Measurements from ENCODE around the gene FILIP1L. TPM values are rescaled to one million over a fixed set of nuclear protein-coding genes. Genes with fewer than 3 reads are reported as not detected.

The FILIP1L gene
- total and polyA plus RNA-seq, 2 of the 8 experiments (the other 6 are each of a cell fraction or from before 2014, with no cell fraction given) = 0.06 to 0.09 TPM

DNA sequence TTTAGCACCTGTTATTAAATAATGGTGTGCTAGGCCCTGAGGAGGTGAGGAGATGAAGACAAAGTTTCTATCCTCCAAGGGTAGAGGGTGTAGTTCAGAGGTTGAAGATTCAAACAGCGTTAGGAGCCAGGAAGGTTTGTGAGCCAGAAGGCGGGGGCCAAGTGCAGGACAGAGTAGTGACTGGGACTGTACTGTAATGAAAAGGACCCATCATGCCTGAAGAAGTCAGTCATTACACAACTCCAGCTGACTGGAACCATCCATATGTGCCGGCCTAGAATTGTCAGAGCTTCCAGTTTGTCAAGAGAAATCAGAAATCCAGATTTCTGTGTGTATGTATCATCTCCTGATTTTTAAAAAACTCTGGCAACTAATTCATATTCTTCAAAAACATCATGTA lies 54.8 kb downstream of the FILIP1L start (continued):
- TF ChIP-seq SP2 (IDR thresholded peaks at IDR 0.05; ENCODE audit: low read length) = no peak
- TF ChIP-seq RAD21 (IDR thresholded peaks at IDR 0.05 in 1 of 2, conservative IDR thresholded peaks at IDR 0.05 in 1 of 2; ENCODE audit: low read depth in 2 of 2, low read length in 2 of 2) = no peak
- no peak for TF ChIP-seq HDAC6 (IDR thresholded peaks at IDR 0.05; ENCODE audit: low read depth, low read length)
- TF ChIP-seq POLR2A (IDR thresholded peaks at IDR 0.05; ENCODE audit: control extremely low read depth in 1 of 2, low read depth in 2 of 2, low read length in 2 of 2) = no peak
- TF ChIP-seq KDM5A (IDR thresholded peaks at IDR 0.05; ENCODE audit: low read length) = no peak
- no peak for TF ChIP-seq JUND (IDR thresholded peaks at IDR 0.05; ENCODE audit: low read length)
- no peak for TF ChIP-seq RFX5 (IDR thresholded peaks at IDR 0.05; ENCODE audit: borderline replicate concordance, low read depth, low read length)
- TF ChIP-seq, protein P1, sequence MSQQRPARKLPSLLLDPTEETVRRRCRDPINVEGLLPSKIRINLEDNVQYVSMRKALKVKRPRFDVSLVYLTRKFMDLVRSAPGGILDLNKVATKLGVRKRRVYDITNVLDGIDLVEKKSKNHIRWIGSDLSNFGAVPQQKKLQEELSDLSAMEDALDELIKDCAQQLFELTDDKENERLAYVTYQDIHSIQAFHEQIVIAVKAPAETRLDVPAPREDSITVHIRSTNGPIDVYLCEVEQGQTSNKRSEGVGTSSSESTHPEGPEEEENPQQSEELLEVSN (IDR thresholded peaks at IDR 0.05) = no peak

Measured in H1 (cell line).